ENCODE data around the gene CACHD1.

CACHD1 gene

GRCh38 chr1:64715186-64715585 is 245.3 kb downstream of the CACHD1 start:
- no peaks in the 10 kb centered on the region for H3K27me3 ChIP-seq (ENCODE audit: low read length)
- no peaks in the 10 kb centered on the region for H3K79me2 ChIP-seq (ENCODE audit: insufficient read depth, low read length)
- H4K20me1 ChIP-seq (ENCODE audit: low read depth, low read length) = no peaks in the 10 kb centered on the region

GRCh38 chr1:64721135-64721534 is 251.2 kb downstream of the CACHD1 start:
- Histone ChIP-seq H3K27ac (ENCODE audit: low read depth, low read length) (no peak overlapping the region), H3K9me2 (replicated peaks; ENCODE audit: insufficient read depth, low read length) (no peaks in the 10 kb centered on the region), H3K9me3 (ENCODE audit: insufficient read depth, low read length) (no peaks in the 10 kb centered on the region), H3K79me2 (ENCODE audit: insufficient read depth, low read length) (no peaks in the 10 kb centered on the region), H2AFZ (ENCODE audit: low read depth, low read length, severe bottlenecking) (no peak overlapping the region), H3K9ac (ENCODE audit: low read length) (no peak overlapping the region), H3K4me2 (ENCODE audit: low read depth, low read length, poor library complexity, severe bottlenecking) (no peak overlapping the region), H4K20me1 (ENCODE audit: low read depth, low read length) (no peaks in the 10 kb centered on the region), H3K36me3 (ENCODE audit: low read length) (no peaks in the 10 kb centered on the region), H3K27me3 (ENCODE audit: low read length) (no peaks in the 10 kb centered on the region; the same call in 1 of the 2 replicates), H3K4me3 (ENCODE audit: insufficient read depth, low read length, poor library complexity, severe bottlenecking) (no peak overlapping the region), H3F3A (ENCODE audit: insufficient read depth) (no peaks in the 10 kb centered on the region)
- no peak for TF ChIP-seq CTCF (IDR thresholded peaks at IDR 0.05; ENCODE audit: insufficient read depth, low read length, poor library complexity, severe bottlenecking)
- no peak for TF ChIP-seq EZH2phosphoT487 (conservative IDR thresholded peaks at IDR 0.05; ENCODE audit: low read length)

More at GRCh38 chr1:64715186-64715585, 245.3 kb downstream of the CACHD1 start:
- no peaks in the 10 kb centered on the region for H3K9me3 ChIP-seq (ENCODE audit: insufficient read depth, low read length)
- H2AFZ ChIP-seq (ENCODE audit: low read depth, low read length, severe bottlenecking) = no peak overlapping the region
- H3K36me3 ChIP-seq (ENCODE audit: low read length) = no peaks in the 10 kb centered on the region
- H3K9me2 ChIP-seq (replicated peaks; ENCODE audit: insufficient read depth, low read length) = no peaks in the 10 kb centered on the region
- H3K4me3 ChIP-seq (ENCODE audit: insufficient read depth, low read length, poor library complexity, severe bottlenecking) = no peak overlapping the region
- H3K27ac ChIP-seq (ENCODE audit: low read depth, low read length) = no peak overlapping the region
- H3K4me2 ChIP-seq (ENCODE audit: low read depth, low read length, poor library complexity, severe bottlenecking) = no peak overlapping the region
- TF ChIP-seq EZH2phosphoT487 (conservative IDR thresholded peaks at IDR 0.05; ENCODE audit: low read length) (no peak), CTCF (IDR thresholded peaks at IDR 0.05; ENCODE audit: insufficient read depth, low read length, poor library complexity, severe bottlenecking) (no peak)
- H3F3A ChIP-seq (ENCODE audit: insufficient read depth) = no peaks in the 10 kb centered on the region
- H3K9ac ChIP-seq (ENCODE audit: low read length) = no peak overlapping the region

GRCh38 chr1:64721576-64722145 is 251.7 kb downstream of the CACHD1 start:
- H4K20me1 ChIP-seq (ENCODE audit: low read depth, low read length) = no peaks in the 10 kb centered on the region
- H3K9ac ChIP-seq (ENCODE audit: low read length) = no peak overlapping the region
- TF ChIP-seq CTCF (IDR thresholded peaks at IDR 0.05; ENCODE audit: insufficient read depth, low read length, poor library complexity, severe bottlenecking) (no peak), EZH2phosphoT487 (conservative IDR thresholded peaks at IDR 0.05; ENCODE audit: low read length) (no peak)

More at GRCh38 chr1:64721576-64722145, 251.7 kb downstream of the CACHD1 start:
- Histone ChIP-seq H3K79me2 (ENCODE audit: insufficient read depth, low read length) (no peaks in the 10 kb centered on the region), H3K9me3 (ENCODE audit: insufficient read depth, low read length) (no peaks in the 10 kb centered on the region), H3K27me3 (ENCODE audit: low read length) (no peaks in the 10 kb centered on the region; the same call in 1 of the 2 replicates), H3K27ac (ENCODE audit: low read depth, low read length) (no peak overlapping the region), H2AFZ (ENCODE audit: low read depth, low read length, severe bottlenecking) (no peak overlapping the region), H3K36me3 (ENCODE audit: low read length) (no peaks in the 10 kb centered on the region), H3K4me3 (ENCODE audit: insufficient read depth, low read length, poor library complexity, severe bottlenecking) (no peak overlapping the region), H3K4me2 (ENCODE audit: low read depth, low read length, poor library complexity, severe bottlenecking) (no peak overlapping the region), H3K9me2 (replicated peaks; ENCODE audit: insufficient read depth, low read length) (no peaks in the 10 kb centered on the region), H3F3A (ENCODE audit: insufficient read depth) (no peaks in the 10 kb centered on the region)

Data from SU-DHL-6 (cell line).